Esophagus mucosa (tissue), 1 donor: ENCODE results near the gene OR7G2. TPM values are rescaled to one million over a fixed set of nuclear protein-coding genes. Genes with fewer than 3 reads are reported as not detected.

Experiments
- ATAC-seq: fragments of 200-7000 bp; cut with Tn5 transposase; one replicate; pipeline ENCODE4 v1.9.1; 2020
- total RNA-seq: library from RNA; stranded (reverse); gene quantifications from one replicate; pipeline ENCODE4 v1.2.4, GENCODE V29; 2023
- donor health status: DM: yes; HTN: yes; CAD: no.

The OR7G2 gene
- not detected for total RNA-seq

DNA sequence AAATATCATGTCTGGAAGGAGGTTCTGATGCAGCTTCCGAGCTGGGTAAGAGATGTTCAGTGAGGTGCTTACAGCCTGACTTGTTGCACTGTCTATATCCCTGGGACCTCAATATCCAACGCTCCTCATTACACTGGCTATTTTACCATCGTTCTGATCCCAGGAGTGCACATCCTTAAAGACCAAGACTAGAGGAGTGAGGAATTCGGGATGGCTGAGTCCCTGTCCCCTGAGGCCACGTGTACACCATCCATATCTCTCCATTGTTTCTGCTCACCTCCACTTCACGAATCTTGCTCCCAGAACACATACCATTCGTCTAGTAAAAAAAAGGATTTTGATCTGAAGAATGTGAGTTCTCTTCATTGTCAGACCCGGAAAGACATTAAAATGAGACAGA, at the start of gene OR7G2:
TSS of gene OR7G2 (minus strand) at position 101 of the 400 bp plus-strand sequence. CDS start 4,232 bp downstream, outside the sequence.
- ATAC-seq = no peak

DNA sequence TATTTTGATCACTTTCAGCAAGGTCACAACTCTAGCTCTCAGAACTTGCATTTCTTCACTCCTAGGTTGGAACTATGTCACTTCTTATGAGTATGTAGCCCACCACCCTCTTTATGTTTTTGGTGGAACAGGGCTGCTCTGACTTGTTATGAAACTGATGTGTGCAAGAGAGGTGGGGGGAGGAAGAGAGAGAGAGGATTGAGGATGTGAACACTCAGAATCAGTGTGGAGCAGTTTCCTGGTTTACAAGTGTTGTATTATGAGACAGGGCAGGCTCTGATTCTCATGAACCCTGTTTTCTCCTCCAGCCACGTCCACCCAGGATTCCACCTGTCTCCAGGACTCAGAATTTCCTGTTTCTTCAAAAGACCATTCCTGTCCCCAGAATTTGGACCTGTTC, 49.0 kb upstream of the OR7G2 start:
- no peak for ATAC-seq

DNA sequence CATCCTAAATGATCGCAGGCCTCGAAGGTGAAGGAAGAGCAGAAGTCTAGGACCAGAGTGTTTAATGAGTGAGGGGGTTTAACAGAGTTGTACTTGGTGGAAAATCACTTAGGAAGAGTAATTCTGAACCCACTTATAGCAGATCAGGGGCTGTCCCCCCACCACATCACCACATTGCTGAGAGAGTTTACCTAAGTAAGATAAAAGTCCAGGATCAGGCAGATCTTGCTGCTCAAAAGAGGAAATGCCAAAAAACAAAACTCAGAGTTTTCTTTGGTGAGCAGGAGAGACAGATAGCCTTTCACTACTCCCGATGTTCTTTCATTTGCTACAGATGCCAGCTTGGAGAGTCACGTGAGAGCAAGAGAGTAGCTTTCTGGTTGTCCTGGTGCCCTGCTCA, 48.3 kb upstream of the OR7G2 start:
- ATAC-seq = no peak

DNA sequence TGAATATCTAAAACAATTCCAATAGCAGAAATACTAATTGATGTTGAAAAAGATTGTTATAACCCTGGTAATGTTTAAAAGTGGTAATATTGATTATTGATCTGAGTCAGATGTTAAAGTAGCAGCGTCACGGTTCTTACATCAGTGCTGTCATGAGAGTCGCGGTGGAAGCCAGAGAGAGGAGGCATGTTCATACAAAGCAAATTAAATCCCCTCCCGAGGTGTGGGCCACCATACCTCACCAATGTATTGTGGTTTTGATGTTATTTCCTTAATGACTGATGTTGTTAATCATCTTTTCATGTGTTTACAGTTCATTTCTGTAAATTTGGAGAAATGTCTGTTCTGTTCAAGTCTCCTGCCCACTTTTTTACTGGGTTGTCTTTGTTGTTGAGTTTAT, 44.1 kb upstream of the OR7G2 start:
- ATAC-seq = no peak

GRCh38 chr19:9150650-9151049, 43.4 kb upstream of the OR7G2 start:
- no peak for ATAC-seq

GRCh38 chr19:9149997-9150396, 42.7 kb upstream of the OR7G2 start:
- peak; percentile 83 for ATAC-seq

DNA sequence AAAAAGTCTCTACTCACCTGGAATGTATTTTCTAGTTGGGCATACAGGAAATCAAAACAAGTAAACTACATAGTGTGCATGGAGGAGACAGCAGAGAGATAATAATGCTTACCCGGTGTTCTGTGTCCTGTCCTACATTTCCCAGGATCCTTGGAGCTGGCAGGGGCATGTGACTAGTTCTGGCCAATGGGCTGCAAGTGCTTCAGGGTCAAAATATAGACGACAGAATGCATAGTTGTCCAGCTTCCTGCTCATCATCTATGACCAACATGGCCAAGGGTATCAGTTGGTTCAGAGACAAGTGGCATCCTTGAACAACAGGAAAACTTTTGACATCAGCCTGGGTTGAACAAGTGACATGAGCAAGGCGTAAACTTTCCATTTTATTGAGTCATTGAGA, 41.4 kb upstream of the OR7G2 start:
- ATAC-seq = no peak

DNA sequence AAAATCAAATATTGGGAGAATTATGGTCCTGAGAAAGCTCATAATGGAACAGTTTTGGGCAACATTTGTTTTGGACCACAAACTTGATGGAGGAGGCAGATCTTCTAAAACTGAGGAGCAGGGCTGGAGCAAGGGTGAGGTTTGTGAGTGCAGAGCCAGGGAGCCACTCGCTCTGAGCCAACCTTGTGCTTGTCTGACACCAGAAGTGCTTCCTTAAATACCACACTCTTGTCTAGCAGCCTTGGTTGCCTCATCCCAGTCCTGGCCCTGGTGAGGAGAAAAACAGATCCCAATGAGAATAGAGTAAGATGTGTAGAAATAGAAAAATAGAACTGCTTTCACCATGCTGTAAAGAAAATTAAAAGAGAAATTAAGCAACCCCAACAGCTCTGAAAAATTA, 39.6 kb upstream of the OR7G2 start:
- ATAC-seq = no peak

GRCh38 chr19:9144920-9145319, 37.6 kb upstream of the OR7G2 start:
- ATAC-seq = no peak

- ATAC-seq = peak; percentile 91
Observed at GRCh38 chr19:9140159-9140874, 33.0 kb upstream of the OR7G2 start, which contains the start of gene ZNF317. ZNF317 (plus strand) TSS chr19:9140397; CDS start chr19:9156017, 15,620 bp downstream.

GRCh38 chr19:9139609-9140158, 32.4 kb upstream of the OR7G2 start:
- peak; percentile 37 for ATAC-seq

DNA sequence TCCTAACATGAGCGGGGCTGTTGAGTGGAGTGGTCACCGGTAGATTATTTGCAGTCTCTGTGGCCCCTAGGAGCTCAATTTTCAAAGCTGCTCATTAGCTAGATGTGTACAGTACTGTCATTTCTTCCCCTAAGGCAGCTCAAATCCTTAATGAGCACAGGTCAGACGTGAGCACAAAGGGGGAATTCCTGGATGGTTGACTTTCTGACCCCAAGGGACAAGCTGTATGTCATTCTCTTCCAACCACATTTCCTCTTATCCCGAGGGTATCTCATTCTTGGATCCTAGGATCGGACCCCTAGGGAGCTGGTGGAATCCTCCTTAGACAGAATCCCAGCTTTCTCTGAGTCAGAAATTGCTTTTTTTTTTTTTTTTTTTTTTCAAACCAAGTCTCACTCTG, 25.1 kb upstream of the OR7G2 start:
- ATAC-seq = no peak

DNA sequence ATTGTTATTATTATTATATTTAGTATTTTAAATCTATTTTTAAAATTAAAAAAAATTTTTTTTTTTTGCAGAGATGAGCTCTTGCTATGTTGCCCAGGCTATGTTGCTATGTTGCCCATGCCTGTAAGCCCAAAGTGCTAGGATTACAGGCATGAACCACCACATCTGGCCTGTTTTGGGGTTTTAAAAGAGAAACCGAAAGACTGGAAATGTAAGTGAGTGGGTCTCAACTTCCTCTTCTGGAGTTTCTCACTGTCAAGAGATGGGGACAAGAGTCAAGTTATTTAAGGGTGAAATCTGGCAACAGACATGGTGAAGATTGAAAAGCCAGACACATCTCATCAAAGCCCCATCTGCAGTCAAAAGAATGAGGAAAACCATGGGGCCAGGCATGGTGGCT, 23.7 kb upstream of the OR7G2 start:
- ATAC-seq = no peak

DNA sequence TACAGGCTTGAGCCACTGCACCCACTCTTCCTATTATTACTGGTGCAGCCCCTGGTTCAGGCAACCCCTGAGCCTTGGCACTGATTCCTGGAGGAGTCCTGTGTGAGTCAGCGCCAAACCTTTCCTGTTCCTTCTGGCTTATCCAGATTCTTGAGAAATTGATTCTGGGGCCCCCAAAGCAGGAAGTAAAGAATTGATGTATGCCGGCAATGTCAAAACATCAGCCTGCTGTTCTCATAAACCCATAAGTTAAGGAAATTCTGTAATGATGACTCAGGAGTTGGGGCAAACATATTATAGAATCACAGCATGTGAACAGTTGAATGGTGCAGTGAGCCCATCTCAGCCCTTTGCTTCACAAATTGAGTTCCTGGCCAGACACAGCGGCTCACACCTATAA, 20.9 kb upstream of the OR7G2 start:
- ATAC-seq = no peak

DNA sequence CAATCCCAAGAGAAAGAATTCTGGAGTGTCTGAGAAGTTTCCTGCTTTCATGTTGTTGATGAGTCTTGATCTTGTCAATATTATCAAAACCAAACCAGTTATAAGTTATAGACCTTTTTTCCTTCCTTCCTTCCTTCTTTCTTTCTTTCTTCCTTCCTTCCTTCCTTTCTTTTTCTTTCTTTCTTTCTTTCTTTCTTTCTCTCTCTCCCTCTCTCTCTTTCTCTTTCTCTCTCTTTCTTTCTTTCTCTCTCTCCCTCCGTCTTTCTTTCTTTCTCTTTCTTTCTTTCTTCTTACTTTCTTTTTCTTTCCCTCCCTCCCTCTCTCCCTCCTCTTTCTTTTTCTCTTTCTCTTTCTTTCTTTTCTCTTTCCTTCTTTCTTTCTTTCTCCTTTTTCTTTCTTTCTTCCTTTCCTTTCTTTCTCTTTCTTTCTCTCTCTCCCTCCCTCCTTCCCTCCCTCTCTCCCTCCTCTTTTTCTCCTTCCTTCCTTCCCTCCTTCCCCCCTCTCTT, 19.7 kb upstream of the OR7G2 start, which contains the start of gene OR7G3:
TSS of gene OR7G3 (minus strand) at position 51 of the 506 bp plus-strand sequence. CDS start at position 51, 0 bp downstream.
- ATAC-seq = no peak

- ATAC-seq = no peak
Observed at GRCh38 chr19:9116547-9116946, 9.3 kb upstream of the OR7G2 start.

- no peak for ATAC-seq
Observed at GRCh38 chr19:9115307-9115813, 8.1 kb upstream of the OR7G2 start, which contains the start of gene OR7G1. OR7G1 (minus strand) TSS chr19:9115763; CDS start chr19:9115763, 0 bp downstream.

GRCh38 chr19:9109959-9110358, 2.7 kb upstream of the OR7G2 start:
- no peak for ATAC-seq

DNA sequence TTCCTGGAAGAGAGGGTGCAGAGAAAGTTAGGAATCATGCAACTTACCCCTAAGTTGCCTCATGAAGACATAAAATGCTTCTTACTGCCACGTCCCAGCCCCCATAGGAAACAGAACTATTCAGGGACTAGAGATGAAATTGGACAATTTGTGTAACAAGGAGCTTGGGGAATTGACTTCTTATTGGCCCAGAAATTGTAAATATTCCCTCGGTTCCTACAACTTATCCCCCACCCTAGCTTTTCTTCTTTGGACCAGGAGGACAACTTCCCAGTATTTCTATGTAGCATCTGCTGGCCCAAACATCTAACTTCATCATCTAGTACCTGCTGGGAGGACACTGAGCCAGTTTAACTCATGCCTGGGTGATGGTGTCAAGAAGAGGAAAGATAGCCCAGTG, 20.5 kb downstream of the OR7G2 start, which contains the start of gene OR1M1:
TSS of gene OR1M1 (plus strand) at position 301 of the 400 bp plus-strand sequence. CDS start 6,184 bp downstream, outside the sequence.
- ATAC-seq = no peak

GRCh38 chr19:9078651-9079050, 28.6 kb downstream of the OR7G2 start:
- ATAC-seq = no peak

- no peak for ATAC-seq
Observed at GRCh38 chr19:9076901-9077300, 30.4 kb downstream of the OR7G2 start.

GRCh38 chr19:9075064-9075949, 32.0 kb downstream of the OR7G2 start:
- ATAC-seq = peak; percentile 96

- no peak for ATAC-seq
Observed at GRCh38 chr19:9073806-9074205, 33.5 kb downstream of the OR7G2 start.
